Type B pancreatic cell (in vitro differentiated cells): ENCODE results near the gene INPP4B. TPM values are rescaled to one million over a fixed set of nuclear protein-coding genes. Genes with fewer than 3 reads are reported as not detected.
"Not testable (repeated sequence)": the region's sequence is repeated elsewhere in the genome, so short reads cannot be mapped to it uniquely, and the experiment has no call there.

ENCODE experiments used
- DNase-seq: peaks from one replicate; pipeline ENCODE4 v3.0.0; 2021; ENCODE audit warnings: mixed read lengths; ENCODE audit not compliant: unreplicated experiment; ENCODE audit errors: extremely low spot score
- H3K27ac Mint-ChIP-seq: 2 replicates; pipeline ENCODE4 v1.8.0; 2021; ENCODE audit warnings: mild to moderate bottlenecking, mixed read lengths
- H3K27me3 Mint-ChIP-seq: 2 replicates; pipeline ENCODE4 v1.8.0; 2021; ENCODE audit warnings: mixed read lengths
- H3K36me3 Mint-ChIP-seq: 2 replicates; pipeline ENCODE4 v1.8.0; 2021; ENCODE audit warnings: mixed read lengths
- H3K4me1 Mint-ChIP-seq: one replicate; pipeline ENCODE4 v1.8.0; 2021; ENCODE audit warnings: mixed read lengths; ENCODE audit not compliant: unreplicated experiment
- H3K4me3 Mint-ChIP-seq: 2 replicates; pipeline ENCODE4 v1.8.0; 2021; ENCODE audit warnings: mild to moderate bottlenecking, mixed read lengths
- H3K9me3 Mint-ChIP-seq: 2 replicates; pipeline ENCODE4 v1.8.0; 2021; ENCODE audit warnings: mixed read lengths
- total RNA-seq: library from RNA; stranded (reverse); gene quantifications from 2 replicates; pipeline ENCODE4 v1.2.1, GENCODE V29; 2021; ENCODE audit warnings: low replicate concordance
- TF ChIP-seq, protein P1 (sequence below): fragments of 200-600 bp; sonication (generic); conservative IDR thresholded peaks from 2 replicates; pipeline ENCODE4 v1.5.0; 2021; ENCODE audit warnings: antibody characterized with exemption, mild to moderate bottlenecking

Gene INPP4B
- total RNA-seq, 1 donor from 2014 or later, result 9.0 TPM

DNA sequence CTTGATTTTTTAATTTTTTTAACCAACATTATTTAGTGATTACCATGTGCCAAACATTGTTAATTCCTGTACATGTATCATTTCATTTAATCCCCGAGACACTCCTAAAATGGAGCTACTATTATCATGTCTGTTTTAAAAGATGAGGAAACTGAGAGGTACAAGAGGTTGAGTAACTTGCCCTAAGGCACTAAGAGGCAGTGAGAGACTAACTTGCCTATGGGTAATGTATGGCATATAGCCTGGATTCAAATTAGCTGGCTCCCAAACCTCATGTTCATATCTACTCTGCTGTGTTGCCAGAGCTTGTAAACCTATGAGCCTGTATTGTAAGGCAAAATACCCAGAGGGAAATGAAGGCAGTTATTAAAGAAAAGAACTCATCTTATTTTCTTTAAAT lies 766.1 kb downstream of the INPP4B start:
- Mint-ChIP-seq H3K27me3 (no peaks in the 10 kb centered on the region), H3K27ac (no peak overlapping the region), H3K4me1 (peaks cover 2% of the 10 kb centered on the region), H3K9me3 (no peaks in the 10 kb centered on the region), H3K4me3 (no peak overlapping the region), H3K36me3 (no peaks in the 10 kb centered on the region)
- TF ChIP-seq, protein P1, sequence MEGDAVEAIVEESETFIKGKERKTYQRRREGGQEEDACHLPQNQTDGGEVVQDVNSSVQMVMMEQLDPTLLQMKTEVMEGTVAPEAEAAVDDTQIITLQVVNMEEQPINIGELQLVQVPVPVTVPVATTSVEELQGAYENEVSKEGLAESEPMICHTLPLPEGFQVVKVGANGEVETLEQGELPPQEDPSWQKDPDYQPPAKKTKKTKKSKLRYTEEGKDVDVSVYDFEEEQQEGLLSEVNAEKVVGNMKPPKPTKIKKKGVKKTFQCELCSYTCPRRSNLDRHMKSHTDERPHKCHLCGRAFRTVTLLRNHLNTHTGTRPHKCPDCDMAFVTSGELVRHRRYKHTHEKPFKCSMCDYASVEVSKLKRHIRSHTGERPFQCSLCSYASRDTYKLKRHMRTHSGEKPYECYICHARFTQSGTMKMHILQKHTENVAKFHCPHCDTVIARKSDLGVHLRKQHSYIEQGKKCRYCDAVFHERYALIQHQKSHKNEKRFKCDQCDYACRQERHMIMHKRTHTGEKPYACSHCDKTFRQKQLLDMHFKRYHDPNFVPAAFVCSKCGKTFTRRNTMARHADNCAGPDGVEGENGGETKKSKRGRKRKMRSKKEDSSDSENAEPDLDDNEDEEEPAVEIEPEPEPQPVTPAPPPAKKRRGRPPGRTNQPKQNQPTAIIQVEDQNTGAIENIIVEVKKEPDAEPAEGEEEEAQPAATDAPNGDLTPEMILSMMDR, result no peak
- no peak for DNase-seq

DNA sequence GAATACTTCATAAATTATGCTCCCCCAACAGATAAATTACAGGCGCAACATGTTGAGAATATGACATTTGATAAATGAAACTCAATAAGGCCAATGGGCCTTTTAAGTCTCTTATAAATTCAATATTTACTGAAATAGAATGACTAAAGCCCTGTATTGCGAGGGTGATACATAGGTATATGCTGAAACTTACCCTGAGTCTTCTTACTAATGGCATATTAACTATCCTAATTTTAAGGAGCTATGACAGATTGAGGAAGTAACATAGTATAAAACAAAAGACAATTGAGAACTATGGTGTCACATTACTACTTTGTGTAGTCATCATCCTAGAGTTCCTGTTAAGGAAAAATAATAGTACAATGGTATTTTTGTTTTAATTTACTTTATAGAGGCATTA lies 769.1 kb downstream of the INPP4B start:
- H3K4me3 Mint-ChIP-seq, result no peak overlapping the region

DNA sequence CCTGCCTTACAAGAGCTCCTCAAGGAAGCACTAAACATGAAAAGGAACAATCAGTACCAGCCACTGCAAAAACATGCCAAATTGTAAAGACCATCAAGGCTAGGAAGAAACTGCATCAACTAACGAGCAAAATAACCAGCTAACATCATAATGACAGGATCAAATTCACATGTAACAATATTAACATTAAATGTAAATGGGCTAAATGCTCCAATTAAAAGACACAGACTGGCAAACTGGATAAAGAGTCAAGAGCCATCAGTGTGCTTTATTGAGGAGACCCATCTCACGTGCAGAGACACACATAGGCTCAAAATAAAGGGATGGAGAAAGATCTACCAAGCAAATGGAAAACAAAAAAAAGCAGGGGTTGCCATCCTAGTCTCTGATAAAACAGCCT lies 777.8 kb downstream of the INPP4B start:
- H3K36me3 Mint-ChIP-seq, H3K27me3 Mint-ChIP-seq, H3K27ac Mint-ChIP-seq, H3K9me3 Mint-ChIP-seq, H3K4me3 Mint-ChIP-seq, DNase-seq, H3K4me1 Mint-ChIP-seq: not testable (repeated sequence)

More for the DNA sequence above, 769.1 kb downstream of the INPP4B start:
- no peaks in the 10 kb centered on the region for H3K27me3 Mint-ChIP-seq
- no peaks in the 10 kb centered on the region for H3K4me1 Mint-ChIP-seq
- no peaks in the 10 kb centered on the region for H3K36me3 Mint-ChIP-seq
- H3K9me3 Mint-ChIP-seq, result no peaks in the 10 kb centered on the region
- DNase-seq, result no peak
- TF ChIP-seq, protein P1, result no peak
- no peak overlapping the region for H3K27ac Mint-ChIP-seq

DNA sequence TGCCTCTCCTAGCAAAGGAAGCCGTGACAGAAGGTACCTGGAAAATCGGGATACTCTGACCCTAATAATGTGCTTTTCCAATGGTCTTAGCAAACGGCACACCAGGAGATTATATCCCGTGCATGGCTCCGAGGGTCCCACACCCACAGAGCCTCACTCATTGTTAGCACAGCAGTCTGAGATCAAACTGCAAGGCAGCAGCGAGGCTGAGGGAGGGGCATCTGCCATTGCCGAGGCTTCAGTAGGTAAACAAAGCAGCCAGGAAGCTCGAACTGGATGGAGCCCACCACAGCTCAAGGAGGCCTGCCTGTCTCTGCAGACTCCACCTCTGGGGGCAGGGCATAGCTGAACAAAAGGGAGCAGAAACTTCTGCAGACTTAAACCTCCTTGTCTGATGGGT lies 779.5 kb downstream of the INPP4B start:
- not testable (repeated sequence) for H3K4me3 Mint-ChIP-seq, H3K27ac Mint-ChIP-seq, H3K9me3 Mint-ChIP-seq, H3K4me1 Mint-ChIP-seq, H3K27me3 Mint-ChIP-seq, DNase-seq, H3K36me3 Mint-ChIP-seq

DNA sequence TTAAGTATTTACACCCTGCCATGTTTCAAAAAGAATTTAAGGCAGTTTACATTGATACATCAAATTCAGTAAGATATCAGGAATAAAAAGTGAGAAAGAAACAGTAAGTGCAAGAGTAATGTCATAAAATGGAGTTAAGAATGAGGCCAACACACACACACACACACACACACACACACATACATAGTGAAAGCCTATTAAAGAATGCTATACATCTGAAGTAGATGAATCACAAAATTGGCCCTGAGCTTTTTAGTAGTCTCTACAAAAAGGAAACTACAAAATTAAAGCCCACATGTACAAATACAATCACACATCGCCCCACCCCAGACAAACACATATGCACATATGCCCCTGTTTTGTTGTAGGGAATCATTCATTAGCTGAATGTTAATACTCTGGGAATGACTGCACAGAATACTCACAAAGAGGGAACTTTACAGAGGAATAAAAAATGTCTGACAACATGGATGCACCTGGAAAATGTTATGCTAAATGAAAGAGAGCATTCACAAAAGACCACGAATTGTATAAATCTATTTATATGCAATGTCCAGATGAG lies 780.9 kb downstream of the INPP4B start:
- no peak for DNase-seq
- Mint-ChIP-seq H3K4me1 (no peaks in the 10 kb centered on the region), H3K36me3 (peaks cover 5% of the 10 kb centered on the region), H3K27ac (no peak overlapping the region), H3K4me3 (no peak overlapping the region), H3K9me3 (peaks cover 6% of the 10 kb centered on the region), H3K27me3 (no peaks in the 10 kb centered on the region)
- TF ChIP-seq, protein P1, result no peak

DNA sequence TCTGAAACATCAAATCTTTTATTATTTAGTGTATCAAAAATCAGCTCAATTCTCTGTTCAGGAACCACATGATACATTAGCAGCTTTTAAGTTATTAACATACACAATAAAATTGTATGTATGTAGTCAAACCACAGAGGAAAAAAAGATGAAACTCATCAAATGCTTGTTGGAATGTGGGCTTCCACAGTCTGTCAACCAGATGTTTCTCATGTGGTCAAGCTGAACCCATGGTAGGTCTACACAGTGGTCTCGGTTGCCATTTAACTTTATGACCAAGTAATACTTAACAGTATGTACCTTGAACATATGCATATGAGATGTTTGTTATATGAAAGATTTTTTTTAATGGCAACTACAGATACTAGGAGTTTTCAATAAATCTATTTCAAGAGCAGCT lies 781.9 kb downstream of the INPP4B start:
- H3K4me1 Mint-ChIP-seq, result no peaks in the 10 kb centered on the region
- H3K27ac Mint-ChIP-seq, result no peak overlapping the region
- TF ChIP-seq, protein P1, result no peak
- peaks cover 6% of the 10 kb centered on the region for H3K9me3 Mint-ChIP-seq
- no peaks in the 10 kb centered on the region for H3K27me3 Mint-ChIP-seq
- H3K36me3 Mint-ChIP-seq, result peaks cover 5% of the 10 kb centered on the region
- H3K4me3 Mint-ChIP-seq, result no peak overlapping the region
- no peak for DNase-seq

DNA sequence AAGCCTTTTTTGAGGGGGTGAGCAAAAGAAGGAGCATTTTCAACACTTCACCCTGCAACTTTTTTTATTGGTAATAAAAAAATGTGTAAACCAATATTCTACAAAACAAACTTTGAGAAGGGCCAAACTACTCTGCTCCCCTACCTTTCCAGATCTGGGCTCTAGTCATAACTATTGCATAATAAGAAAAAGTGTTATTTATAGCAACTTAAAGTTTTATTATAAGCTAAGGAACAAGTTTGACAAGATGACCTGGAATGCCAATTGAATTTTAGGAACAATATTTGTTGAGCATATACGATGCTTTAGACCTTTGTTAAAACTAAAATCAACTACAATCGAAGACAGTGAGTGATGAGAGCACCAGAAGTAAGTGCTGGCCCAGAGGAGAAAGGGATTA lies 800.1 kb downstream of the INPP4B start:
- no peak for DNase-seq
- Mint-ChIP-seq H3K9me3 (no peaks in the 10 kb centered on the region), H3K27me3 (no peaks in the 10 kb centered on the region), H3K27ac (no peak overlapping the region), H3K36me3 (no peaks in the 10 kb centered on the region), H3K4me1 (no peaks in the 10 kb centered on the region), H3K4me3 (no peak overlapping the region)
- TF ChIP-seq, protein P1, result no peak
